Nephron (organoid): Measurements from ENCODE around the gene SREBF1.

Source experiments
- H3K27ac Mint-ChIP-seq, 3 experiments: 2 replicates each; pipeline ENCODE4 v1.8.0; 2020; ENCODE audit warnings: mixed read lengths in 3 of 3, mild to moderate bottlenecking in 2 of 3, moderate library complexity in 1 of 3
- H3K27me3 Mint-ChIP-seq: 2 replicates; pipeline ENCODE4 v1.8.0; 2021; ENCODE audit warnings: low read depth, mild to moderate bottlenecking, moderate library complexity, mixed read lengths
- H3K36me3 Mint-ChIP-seq: 2 replicates; pipeline ENCODE4 v1.8.0; 2020; ENCODE audit warnings: low read depth, mixed read lengths
- H3K4me1 Mint-ChIP-seq: 2 replicates; pipeline ENCODE4 v1.8.0; 2020; ENCODE audit warnings: mixed read lengths
- H3K4me3 Mint-ChIP-seq, 3 experiments: 2 replicates each; pipeline ENCODE4 v1.8.0; 2020; ENCODE audit warnings: mild to moderate bottlenecking in 3 of 3, mixed read lengths in 3 of 3, moderate library complexity in 2 of 3
- H3K9me3 Mint-ChIP-seq: 2 replicates; pipeline ENCODE4 v1.8.0; 2020; ENCODE audit warnings: mixed read lengths
- CTCF ChIP-seq, 3 experiments: fragments of 200-600 bp; sonication (generic); IDR thresholded peaks; one replicate each; pipeline ENCODE4 v1.5.0; 2021; ENCODE audit warnings: antibody characterized with exemption in 3 of 3; ENCODE audit not compliant: unreplicated experiment in 3 of 3

SREBF1 gene

GRCh38 chr17:17789410-17789809 is 47.4 kb downstream of the SREBF1 start:
- no peak for TF ChIP-seq CTCF (IDR thresholded peaks at IDR 0.05; ENCODE audit: unreplicated experiment in 3 of 3)
- Mint-ChIP-seq H3K36me3 (peaks cover 6% of the 10 kb centered on the region), H3K27me3 (peaks cover 3% of the 10 kb centered on the region), H3K27ac (peak overlapping the region in 2 of 3 experiments; percentile 54 to 66), H3K9me3 (no peaks in the 10 kb centered on the region), H3K4me3 (peak overlapping the region in 1 of 3 experiments; percentile 13), H3K4me1 (peaks cover 78% of the 10 kb centered on the region)

- Mint-ChIP-seq H3K27me3 (peaks cover 3% of the 10 kb centered on the region), H3K4me1 (peaks cover 81% of the 10 kb centered on the region), H3K27ac (no peak overlapping the region), H3K9me3 (no peaks in the 10 kb centered on the region), H3K36me3 (peaks cover 5% of the 10 kb centered on the region), H3K4me3 (no peak overlapping the region)
- TF ChIP-seq CTCF (IDR thresholded peaks at IDR 0.05; ENCODE audit: unreplicated experiment in 3 of 3), result no peak
These were observed 47.8 kb downstream of the SREBF1 start for GRCh38 chr17:17788967-17789366.

DNA sequence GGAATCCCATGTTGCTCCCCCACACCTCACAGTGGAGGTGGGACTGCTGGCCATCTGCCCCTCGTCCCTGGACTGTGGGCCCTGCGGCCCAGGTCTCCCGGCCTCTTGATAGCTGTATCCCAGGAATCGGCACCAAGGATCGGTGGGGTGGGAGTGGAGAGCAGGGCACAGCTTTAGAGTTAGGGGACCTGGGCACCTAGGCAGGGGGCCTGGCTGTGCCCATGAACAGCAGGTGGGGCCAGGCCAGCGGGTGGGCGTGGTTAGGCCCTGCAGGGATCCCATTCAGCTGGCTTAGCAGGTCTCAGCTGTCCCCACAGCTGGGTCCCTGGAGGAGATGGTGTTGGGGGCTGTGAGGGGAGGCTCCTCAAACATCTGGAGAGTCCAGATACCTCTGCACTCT is 49.2 kb downstream of the SREBF1 start:
- Mint-ChIP-seq H3K4me1 (peaks cover 75% of the 10 kb centered on the region), H3K9me3 (no peaks in the 10 kb centered on the region), H3K36me3 (no peaks in the 10 kb centered on the region), H3K27me3 (no peaks in the 10 kb centered on the region), H3K4me3 (no peak overlapping the region), H3K27ac (no peak overlapping the region)
- no peak for TF ChIP-seq CTCF (IDR thresholded peaks at IDR 0.05; ENCODE audit: unreplicated experiment in 3 of 3)

- Mint-ChIP-seq H3K36me3 (no peaks in the 10 kb centered on the region), H3K4me3 (peak overlapping the region in 1 of 3 experiments; percentile 13), H3K27me3 (no peaks in the 10 kb centered on the region), H3K9me3 (no peaks in the 10 kb centered on the region), H3K27ac (no peak overlapping the region), H3K4me1 (peaks cover 69% of the 10 kb centered on the region)
- no peak for TF ChIP-seq CTCF (IDR thresholded peaks at IDR 0.05; ENCODE audit: unreplicated experiment in 3 of 3)
These were observed 49.8 kb downstream of the SREBF1 start for GRCh38 chr17:17786998-17787397.

DNA sequence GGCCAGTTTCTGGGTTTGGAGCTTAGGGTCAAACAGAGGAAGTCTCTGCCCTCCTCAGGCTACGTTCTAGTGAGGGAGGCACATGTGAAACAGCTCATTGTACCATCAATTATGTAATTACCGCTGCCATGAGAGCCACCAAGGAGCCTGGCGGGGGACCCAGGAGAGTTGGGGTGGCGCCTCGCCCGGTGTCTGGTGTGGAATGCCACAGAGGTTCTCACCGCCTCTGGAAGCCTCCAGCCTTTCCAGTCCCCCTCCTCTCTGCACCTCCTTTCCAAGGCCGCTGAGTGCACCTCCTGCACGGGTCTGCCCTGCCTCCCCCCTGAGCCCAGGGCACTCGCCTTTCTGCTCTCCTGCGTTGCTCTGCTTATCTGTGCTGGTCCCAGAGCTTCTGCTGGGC is 51.4 kb downstream of the SREBF1 start:
- peaks cover 67% of the 10 kb centered on the region for H3K4me1 Mint-ChIP-seq
- no peaks in the 10 kb centered on the region for H3K27me3 Mint-ChIP-seq
- H3K27ac Mint-ChIP-seq, result peak overlapping the region; percentile 38 to 92 (median 39)
- no peaks in the 10 kb centered on the region for H3K9me3 Mint-ChIP-seq
- no peak for TF ChIP-seq CTCF (IDR thresholded peaks at IDR 0.05; ENCODE audit: unreplicated experiment in 3 of 3)
- H3K4me3 Mint-ChIP-seq, result peak overlapping the region; percentile 71 to 85 (median 73)
- H3K36me3 Mint-ChIP-seq, result no peaks in the 10 kb centered on the region

GRCh38 chr17:17784657-17785267 is 52.0 kb downstream of the SREBF1 start:
- peak overlapping the region; percentile 72 to 87 (median 85) for H3K4me3 Mint-ChIP-seq
- peak in 1 of 3 experiments; percentile 11 for TF ChIP-seq CTCF (IDR thresholded peaks at IDR 0.05; ENCODE audit: unreplicated experiment in 3 of 3)
- peak overlapping the region; percentile 38 to 92 (median 42) for H3K27ac Mint-ChIP-seq
- no peaks in the 10 kb centered on the region for H3K27me3 Mint-ChIP-seq
- no peaks in the 10 kb centered on the region for H3K36me3 Mint-ChIP-seq
- peaks cover 62% of the 10 kb centered on the region for H3K4me1 Mint-ChIP-seq
- H3K9me3 Mint-ChIP-seq, result no peaks in the 10 kb centered on the region
